ENCODE results near the gene OSR1. TPM values are rescaled to one million over a fixed set of nuclear protein-coding genes. Genes with fewer than 3 reads are reported as not detected.

OSR1 gene
- total RNA-seq, 1 donor from 2014 or later = 1.3 TPM

DNA sequence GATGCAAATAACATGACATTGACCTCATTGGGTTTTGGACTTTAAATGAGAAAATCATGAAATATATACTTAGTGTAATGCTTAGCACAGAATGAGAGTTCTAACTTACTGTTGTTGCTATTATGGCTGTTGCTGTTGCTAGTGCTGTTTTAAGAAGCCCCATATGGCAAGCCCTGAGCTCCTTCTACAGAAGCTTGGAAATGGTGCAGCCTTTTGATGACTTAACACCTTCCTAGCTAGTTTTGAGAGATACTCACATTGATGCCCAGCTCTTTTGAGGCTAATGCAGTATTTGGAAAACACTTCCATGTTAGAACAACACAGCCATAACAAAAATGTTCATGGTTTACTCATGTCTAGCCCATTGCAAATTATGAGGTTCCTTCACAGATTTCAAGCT, 30.9 kb downstream of the OSR1 start:
- TF ChIP-seq, protein P1, sequence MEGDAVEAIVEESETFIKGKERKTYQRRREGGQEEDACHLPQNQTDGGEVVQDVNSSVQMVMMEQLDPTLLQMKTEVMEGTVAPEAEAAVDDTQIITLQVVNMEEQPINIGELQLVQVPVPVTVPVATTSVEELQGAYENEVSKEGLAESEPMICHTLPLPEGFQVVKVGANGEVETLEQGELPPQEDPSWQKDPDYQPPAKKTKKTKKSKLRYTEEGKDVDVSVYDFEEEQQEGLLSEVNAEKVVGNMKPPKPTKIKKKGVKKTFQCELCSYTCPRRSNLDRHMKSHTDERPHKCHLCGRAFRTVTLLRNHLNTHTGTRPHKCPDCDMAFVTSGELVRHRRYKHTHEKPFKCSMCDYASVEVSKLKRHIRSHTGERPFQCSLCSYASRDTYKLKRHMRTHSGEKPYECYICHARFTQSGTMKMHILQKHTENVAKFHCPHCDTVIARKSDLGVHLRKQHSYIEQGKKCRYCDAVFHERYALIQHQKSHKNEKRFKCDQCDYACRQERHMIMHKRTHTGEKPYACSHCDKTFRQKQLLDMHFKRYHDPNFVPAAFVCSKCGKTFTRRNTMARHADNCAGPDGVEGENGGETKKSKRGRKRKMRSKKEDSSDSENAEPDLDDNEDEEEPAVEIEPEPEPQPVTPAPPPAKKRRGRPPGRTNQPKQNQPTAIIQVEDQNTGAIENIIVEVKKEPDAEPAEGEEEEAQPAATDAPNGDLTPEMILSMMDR (IDR thresholded peaks at IDR 0.05; ENCODE audit: insufficient read depth, low read length, severe bottlenecking) = no peak
- no peaks in the 10 kb centered on the region for H3K27me3 ChIP-seq (ENCODE audit: control insufficient read depth, insufficient read depth, low read length)
- FAIRE-seq (no peak), DNase-seq (ENCODE audit: low read depth) (no peak)
- H3K4me3 ChIP-seq (ENCODE audit: low read depth, low read length) = no peak overlapping the region
- no peaks in the 10 kb centered on the region for H3K36me3 ChIP-seq (ENCODE audit: control insufficient read depth, insufficient read depth, low read length)

DNA sequence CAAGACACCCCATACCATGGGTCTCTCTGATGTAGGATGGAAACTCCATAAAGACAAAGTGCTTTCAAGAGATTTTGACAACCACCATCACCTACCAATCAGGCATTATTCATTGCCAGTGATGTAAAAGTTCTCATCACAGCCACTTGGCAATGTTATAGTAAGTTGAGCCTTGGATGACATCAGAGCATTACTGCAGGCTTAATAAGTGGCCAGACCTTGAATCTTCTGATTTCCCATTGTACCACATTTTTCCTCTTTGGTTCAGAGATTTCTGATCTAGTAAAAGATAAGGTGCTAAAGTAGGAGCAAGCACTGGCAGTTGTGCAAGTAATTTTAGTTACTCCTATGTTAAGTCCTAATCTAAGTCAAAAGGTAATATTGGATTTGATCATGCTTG, 36.5 kb downstream of the OSR1 start:
- no peak for FAIRE-seq
- Histone ChIP-seq H3K4me3 (ENCODE audit: low read depth, low read length) (no peak overlapping the region), H3K27me3 (ENCODE audit: control insufficient read depth, insufficient read depth, low read length) (no peaks in the 10 kb centered on the region), H3K36me3 (ENCODE audit: control insufficient read depth, insufficient read depth, low read length) (no peaks in the 10 kb centered on the region)
- no peak for DNase-seq (ENCODE audit: low read depth)
- TF ChIP-seq, protein P1 (IDR thresholded peaks at IDR 0.05; ENCODE audit: insufficient read depth, low read length, severe bottlenecking) = no peak

DNA sequence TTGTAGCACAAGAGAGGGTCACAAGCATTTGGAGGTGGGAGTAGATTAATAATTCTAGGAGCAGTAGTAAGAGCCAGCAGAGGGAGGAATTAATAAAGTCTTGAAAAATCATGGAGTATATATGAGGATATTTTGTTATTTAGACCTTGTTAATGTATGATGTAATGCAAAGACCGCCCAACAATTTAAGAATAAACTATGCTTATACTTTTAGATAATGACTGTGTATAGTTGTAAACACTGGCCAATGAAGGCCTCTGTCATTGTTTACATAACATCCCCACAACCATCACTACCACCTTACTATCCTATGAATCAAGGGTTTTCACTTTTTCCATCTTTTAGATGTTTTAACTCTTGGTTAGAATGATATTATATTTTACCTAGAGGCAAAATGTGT, 37.6 kb downstream of the OSR1 start:
- Histone ChIP-seq H3K36me3 (ENCODE audit: control insufficient read depth, insufficient read depth, low read length) (no peaks in the 10 kb centered on the region), H3K27me3 (ENCODE audit: control insufficient read depth, insufficient read depth, low read length) (no peaks in the 10 kb centered on the region), H3K4me3 (ENCODE audit: low read depth, low read length) (no peak overlapping the region)
- TF ChIP-seq, protein P1 (IDR thresholded peaks at IDR 0.05; ENCODE audit: insufficient read depth, low read length, severe bottlenecking) = no peak
- DNase-seq (ENCODE audit: low read depth) (no peak), FAIRE-seq (no peak)

DNA sequence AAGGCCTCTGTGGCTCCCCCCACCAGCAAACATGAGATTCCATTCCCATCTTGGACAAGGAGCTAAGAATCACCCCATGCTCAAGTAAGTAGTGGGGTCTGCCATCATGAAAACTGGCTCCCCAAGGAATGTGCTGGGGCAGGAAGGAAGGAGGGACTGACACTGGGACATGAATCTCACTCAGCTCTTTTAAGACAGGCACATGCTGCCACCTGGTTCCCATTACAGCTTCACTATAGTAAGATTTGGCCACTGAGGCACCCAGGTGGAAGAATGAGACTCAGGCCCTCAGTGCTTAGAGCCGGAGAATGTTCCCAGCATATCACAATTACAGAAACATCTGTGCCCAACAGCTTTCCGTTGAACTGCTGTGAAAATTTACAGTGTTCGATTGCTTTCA, 38.7 kb downstream of the OSR1 start:
- DNase-seq (ENCODE audit: low read depth) (no peak), FAIRE-seq (no peak)
- TF ChIP-seq, protein P1 (IDR thresholded peaks at IDR 0.05; ENCODE audit: insufficient read depth, low read length, severe bottlenecking) = no peak
- Histone ChIP-seq H3K4me3 (ENCODE audit: low read depth, low read length) (no peak overlapping the region), H3K27me3 (ENCODE audit: control insufficient read depth, insufficient read depth, low read length) (no peaks in the 10 kb centered on the region), H3K36me3 (ENCODE audit: control insufficient read depth, insufficient read depth, low read length) (no peaks in the 10 kb centered on the region)

DNA sequence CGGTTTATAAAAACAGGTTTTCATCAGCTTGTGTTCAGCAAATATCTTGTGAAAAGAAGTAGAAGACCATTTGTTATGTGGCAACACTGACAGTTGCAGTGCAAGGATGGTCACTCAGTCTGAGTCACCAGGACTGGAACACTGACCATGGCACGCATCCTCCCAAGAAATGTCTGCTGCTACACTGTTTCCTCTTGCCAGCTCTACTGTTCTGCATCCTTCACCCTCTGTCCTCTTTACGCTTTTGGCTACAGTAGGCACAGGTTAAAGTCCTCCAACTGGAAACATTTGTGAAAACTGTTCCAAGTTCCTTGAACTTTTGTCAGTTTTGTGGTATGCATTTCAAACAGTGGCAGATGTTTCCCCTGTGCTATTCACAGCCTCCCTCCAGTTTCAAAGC, 39.4 kb downstream of the OSR1 start:
- Histone ChIP-seq H3K36me3 (ENCODE audit: control insufficient read depth, insufficient read depth, low read length) (no peaks in the 10 kb centered on the region), H3K4me3 (ENCODE audit: low read depth, low read length) (no peak overlapping the region), H3K27me3 (ENCODE audit: control insufficient read depth, insufficient read depth, low read length) (no peaks in the 10 kb centered on the region)
- DNase-seq (ENCODE audit: low read depth) (no peak), FAIRE-seq (peak; percentile 83)
- TF ChIP-seq, protein P1 (IDR thresholded peaks at IDR 0.05; ENCODE audit: insufficient read depth, low read length, severe bottlenecking) = no peak

DNA sequence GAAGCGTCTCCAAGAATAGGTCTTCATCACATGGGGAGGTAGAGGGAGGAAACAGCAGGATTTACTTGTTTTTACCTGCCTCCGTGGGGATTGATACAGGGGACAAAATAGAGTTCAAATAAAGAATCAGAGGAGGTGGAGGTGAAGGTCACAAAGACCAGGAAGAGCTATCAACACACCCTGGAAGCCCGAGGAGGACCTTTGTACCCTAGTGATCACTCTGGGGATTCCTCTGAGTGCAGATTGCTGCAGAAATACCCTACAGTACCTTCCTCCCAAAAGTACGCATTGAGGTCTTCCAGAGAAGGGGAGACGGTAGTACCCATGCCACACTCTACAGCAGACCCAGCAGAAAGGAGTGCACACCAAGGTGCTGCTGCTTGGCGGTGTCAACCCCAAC, 44.9 kb downstream of the OSR1 start:
- Histone ChIP-seq H3K4me3 (ENCODE audit: low read depth, low read length) (no peak overlapping the region), H3K36me3 (ENCODE audit: control insufficient read depth, insufficient read depth, low read length) (no peaks in the 10 kb centered on the region), H3K27me3 (ENCODE audit: control insufficient read depth, insufficient read depth, low read length) (no peaks in the 10 kb centered on the region)
- TF ChIP-seq, protein P1 (IDR thresholded peaks at IDR 0.05; ENCODE audit: insufficient read depth, low read length, severe bottlenecking) = no peak
- no peak for FAIRE-seq
- no peak for DNase-seq (ENCODE audit: low read depth)

Data from bronchial epithelial cell (primary cell).